K562 (cell line): ENCODE data around the gene ZFP36. TPM values are rescaled to one million over a fixed set of nuclear protein-coding genes. Genes with fewer than 3 reads are reported as not detected.

ENCODE experiments used
- CBFB ChIP-seq: sonication (generic); formaldehyde crosslinking; IDR thresholded peaks from 2 replicates; pipeline ENCODE4 v1.4.0; 2020; ENCODE audit warnings: mild to moderate bottlenecking, missing genetic modification reagents
- CGGBP1 ChIP-seq: fragments of 250-450 bp; sonication (Bioruptor Pico); IDR thresholded peaks from 2 replicates; pipeline ENCODE4 v1.9.0; 2021; ENCODE audit warnings: mild to moderate bottlenecking
- HDAC6 ChIP-seq: IDR thresholded peaks from 2 replicates; pipeline ENCODE4 v1.6.1; 2012; ENCODE audit warnings: low read depth, mild to moderate bottlenecking, control low read depth, inconsistent platforms, low read length, moderate library complexity
- HLTF ChIP-seq: fragments of 450-650 bp; IDR thresholded peaks from 2 replicates; pipeline ENCODE4 v1.6.1; 2016
- MEIS2 ChIP-seq: fragments of 450-650 bp; IDR thresholded peaks from 2 replicates; pipeline ENCODE4 v1.6.1; 2014; ENCODE audit warnings: mild to moderate bottlenecking; ENCODE audit not compliant: partially characterized antibody
- MLX ChIP-seq, 2 experiments: fragments of 450-650 bp in 1 of 2; sonication (generic) in 1 of 2; formaldehyde crosslinking; conservative IDR thresholded peaks; 2 replicates each; pipeline versions ENCODE4 v1.4.0 to v1.8.1; 2020 to 2022; ENCODE audit warnings: mild to moderate bottlenecking in 1 of 2, missing genetic modification reagents in 1 of 2
- PHTF2 ChIP-seq: fragments of 250-450 bp; sonication (Bioruptor Pico); IDR thresholded peaks from 2 replicates; pipeline ENCODE4 v1.5.0; 2021; ENCODE audit warnings: mild to moderate bottlenecking
- RBM14 ChIP-seq: fragments of 200-400 bp; formaldehyde crosslinking; IDR thresholded peaks from 2 replicates; pipeline ENCODE4 v1.6.1; 2018; ENCODE audit warnings: low read depth, mild to moderate bottlenecking, low read length, moderate library complexity, borderline replicate concordance; ENCODE audit not compliant: insufficient read depth
- SMAD2 ChIP-seq: fragments of 150-350 bp; IDR thresholded peaks from 2 replicates; pipeline ENCODE4 v1.6.1; 2014; ENCODE audit warnings: low read depth, mild to moderate bottlenecking, low read length
- SP2 ChIP-seq: IDR thresholded peaks from 2 replicates; pipeline ENCODE4 v1.6.1; 2011; ENCODE audit warnings: mild to moderate bottlenecking, low read depth, low read length, moderate library complexity; ENCODE audit not compliant: poor library complexity, severe bottlenecking; ENCODE audit errors: extremely low read depth
- TOE1 ChIP-seq, 2 experiments: fragments of 450-650 bp in 1 of 2; sonication (generic) in 1 of 2; formaldehyde crosslinking in 1 of 2; IDR thresholded peaks; 2 replicates each; pipeline versions ENCODE4 v1.7.1 to v1.8.0; 2016 to 2022; ENCODE audit warnings: borderline replicate concordance in 2 of 2, mild to moderate bottlenecking in 2 of 2, antibody characterized with exemption in 1 of 2, inconsistent platforms in 1 of 2, low read depth in 1 of 2, missing genetic modification reagents in 1 of 2, moderate library complexity in 1 of 2
- ZBTB7A ChIP-seq: IDR thresholded peaks from 2 replicates; pipeline ENCODE4 v1.6.1; 2011; ENCODE audit warnings: low read depth, mild to moderate bottlenecking, low read length, moderate library complexity, borderline replicate concordance; ENCODE audit not compliant: control insufficient read depth
- ZNF12 ChIP-seq: sonication (generic); formaldehyde crosslinking; IDR thresholded peaks from 2 replicates; pipeline ENCODE4 v1.4.0; 2020; ENCODE audit warnings: mild to moderate bottlenecking, missing genetic modification reagents
- ZNF3 ChIP-seq: fragments of 250-450 bp; sonication (Bioruptor Pico); IDR thresholded peaks from 2 replicates; pipeline ENCODE4 v1.5.0; 2021; ENCODE audit warnings: mild to moderate bottlenecking, moderate library complexity
- ZNF518B ChIP-seq: fragments of 250-450 bp; sonication (Bioruptor Pico); IDR thresholded peaks from 2 replicates; pipeline ENCODE4 v1.5.0; 2021; ENCODE audit warnings: mild to moderate bottlenecking, moderate library complexity
- ZNF655 ChIP-seq: fragments of 250-450 bp; sonication (Bioruptor Pico); IDR thresholded peaks from 2 replicates; pipeline ENCODE4 v1.5.0; 2021
- polyA plus RNA-seq, 8 experiments: library from polyadenylated mRNA; depleted of rRNA in 4 of 8; stranded (reverse) in 5 of 8; unstranded in 3 of 8; fragments of >200 nt; fragmentation: Nextera tagmentation in 2 of 8; fragmentation: Illumina TruSeq in 1 of 8; extraction: Ambion mirVana in 2 of 8; extraction: Trizol in 1 of 8; gene quantifications; 2 replicates each; pipeline versions ENCODE4 v1.2.1 to v1.2.3, GENCODE V29; 2011 to 2014; ENCODE audit warnings: inconsistent platforms in 1 of 8, missing spikeins in 1 of 8
- total RNA-seq, 7 experiments: library from RNA; depleted of rRNA in 6 of 7; stranded (reverse); fragments of >200 nt in 6 of 7; fragmentation: Illumina TruSeq in 2 of 7; extraction: Trizol in 2 of 7; gene quantifications; 2 replicates each; pipeline versions ENCODE4 v1.2.1 to v1.2.3, GENCODE V29; 2011 to 2021; ENCODE audit warnings: low replicate concordance in 1 of 7
- TF ChIP-seq, protein P1 (sequence below): fragments of 450-650 bp; IDR thresholded peaks from 2 replicates; pipeline ENCODE4 v1.6.1; 2016; ENCODE audit warnings: mild to moderate bottlenecking

The ZFP36 gene
- total and polyA plus RNA-seq, 9 of the 15 experiments (the other 6 are each of a cell fraction or from before 2014, with no cell fraction given): 1.0 to 20.1 (median 3.5) TPM

- TF ChIP-seq ZNF518B (CRISPR knock-in tag): no peak
- no peak for TF ChIP-seq HLTF
- TF ChIP-seq ZNF655 (CRISPR knock-in tag): no peak
- TF ChIP-seq RBM14: no peak
- TF ChIP-seq, protein P1, sequence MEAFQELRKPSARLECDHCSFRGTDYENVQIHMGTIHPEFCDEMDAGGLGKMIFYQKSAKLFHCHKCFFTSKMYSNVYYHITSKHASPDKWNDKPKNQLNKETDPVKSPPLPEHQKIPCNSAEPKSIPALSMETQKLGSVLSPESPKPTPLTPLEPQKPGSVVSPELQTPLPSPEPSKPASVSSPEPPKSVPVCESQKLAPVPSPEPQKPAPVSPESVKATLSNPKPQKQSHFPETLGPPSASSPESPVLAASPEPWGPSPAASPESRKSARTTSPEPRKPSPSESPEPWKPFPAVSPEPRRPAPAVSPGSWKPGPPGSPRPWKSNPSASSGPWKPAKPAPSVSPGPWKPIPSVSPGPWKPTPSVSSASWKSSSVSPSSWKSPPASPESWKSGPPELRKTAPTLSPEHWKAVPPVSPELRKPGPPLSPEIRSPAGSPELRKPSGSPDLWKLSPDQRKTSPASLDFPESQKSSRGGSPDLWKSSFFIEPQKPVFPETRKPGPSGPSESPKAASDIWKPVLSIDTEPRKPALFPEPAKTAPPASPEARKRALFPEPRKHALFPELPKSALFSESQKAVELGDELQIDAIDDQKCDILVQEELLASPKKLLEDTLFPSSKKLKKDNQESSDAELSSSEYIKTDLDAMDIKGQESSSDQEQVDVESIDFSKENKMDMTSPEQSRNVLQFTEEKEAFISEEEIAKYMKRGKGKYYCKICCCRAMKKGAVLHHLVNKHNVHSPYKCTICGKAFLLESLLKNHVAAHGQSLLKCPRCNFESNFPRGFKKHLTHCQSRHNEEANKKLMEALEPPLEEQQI: no peak
- no peak for TF ChIP-seq HDAC6
- TF ChIP-seq SMAD2: no peak
- no peak for TF ChIP-seq PHTF2 (CRISPR knock-in tag)
- TF ChIP-seq CGGBP1 (CRISPR knock-in tag): no peak
- TF ChIP-seq ZNF12 (CRISPR knock-in tag): no peak
- no peak; the same call in 1 of the 2 replicates for TF ChIP-seq TOE1 (IDR thresholded peaks at IDR 0.05; ENCODE audit: borderline replicate concordance)
- no peak for TF ChIP-seq TOE1 (CRISPR knock-in tag; IDR thresholded peaks at IDR 0.05; ENCODE audit: borderline replicate concordance, low read depth)
- no peak for TF ChIP-seq MLX (CRISPR knock-in tag; conservative IDR thresholded peaks at IDR 0.05)
- no peak for TF ChIP-seq MEIS2
- no peak for TF ChIP-seq CBFB (CRISPR knock-in tag)
- no peak; the same call in none of the 2 replicates for TF ChIP-seq ZBTB7A
- no peak for TF ChIP-seq SP2
- no peak for TF ChIP-seq ZNF3 (CRISPR knock-in tag)
These were observed 3.0 kb upstream of the ZFP36 start (continued) for GRCh38 chr19:39403331-39404312.
